NCI-H446 treated with DMSO at 0.1 percent for 48 hours (cell line): ENCODE data around the gene ZFYVE9.
"Not testable (repeated sequence)": the region's sequence is repeated elsewhere in the genome, so short reads cannot be mapped to it uniquely, and the experiment has no call there.

Source experiments
- DNase-seq: peaks from one replicate; lab custom pipeline; 2025; lab: John Stamatoyannopoulos, UW

The ZFYVE9 gene

DNA sequence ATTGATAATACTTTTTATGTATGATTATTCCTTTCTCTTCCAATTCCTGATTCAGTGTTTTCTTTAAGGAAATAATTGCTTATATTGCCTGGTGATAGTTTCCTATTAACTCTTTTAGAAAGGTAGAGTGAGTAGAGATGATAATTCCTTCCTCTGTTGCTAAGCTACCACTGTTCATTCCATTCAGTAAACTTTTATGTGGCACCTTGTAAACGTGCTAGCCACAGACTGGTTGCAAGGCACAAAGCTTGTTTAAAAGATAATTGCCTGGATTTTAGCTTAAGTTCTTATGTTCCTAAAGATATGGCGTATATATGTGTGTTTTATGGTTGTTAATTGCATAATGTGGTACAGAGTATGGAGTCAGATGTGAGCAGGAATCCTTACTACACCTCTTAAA is 3.2 kb downstream of the ZFYVE9 start:
- DNase-seq: no peak

DNA sequence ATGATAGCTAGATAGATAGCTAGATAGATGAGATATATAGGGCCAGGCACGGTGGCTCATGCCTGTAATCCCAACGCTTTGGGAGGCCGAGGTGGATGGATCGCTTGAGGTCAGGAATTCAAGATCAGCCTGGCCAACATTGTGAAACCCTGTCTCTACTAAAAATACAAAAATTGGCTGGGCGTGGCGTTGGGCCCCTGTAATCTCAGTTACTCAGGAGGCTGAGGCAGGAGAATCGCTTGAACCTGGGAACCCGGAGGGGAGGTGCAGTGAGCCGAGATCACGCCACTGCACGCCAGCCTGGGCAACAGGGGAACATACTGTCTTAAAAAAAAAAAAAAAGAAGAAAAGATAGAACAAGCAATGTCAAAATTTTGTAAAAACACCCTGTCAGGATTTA is 8.6 kb downstream of the ZFYVE9 start:
- DNase-seq: not testable (repeated sequence)

DNA sequence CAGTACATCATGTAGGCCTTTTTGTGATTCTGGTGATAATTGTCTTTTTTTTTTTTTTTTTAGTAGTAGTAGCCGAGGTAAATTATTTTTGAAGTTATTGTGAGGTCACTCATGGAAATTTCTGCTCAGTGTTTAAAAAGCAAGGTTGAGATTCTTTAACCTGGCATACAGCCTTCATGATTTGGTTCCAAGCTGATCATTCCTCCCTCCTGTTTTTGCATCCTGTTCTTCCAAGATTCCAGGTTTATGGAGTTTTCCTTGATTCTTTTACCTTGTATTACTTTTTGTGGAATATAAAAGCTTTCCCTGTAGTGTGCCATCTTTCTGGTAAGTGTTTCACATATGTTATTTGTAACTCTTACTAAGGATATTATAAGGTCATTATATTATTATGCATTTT is 9.1 kb downstream of the ZFYVE9 start:
- DNase-seq: no peak

DNA sequence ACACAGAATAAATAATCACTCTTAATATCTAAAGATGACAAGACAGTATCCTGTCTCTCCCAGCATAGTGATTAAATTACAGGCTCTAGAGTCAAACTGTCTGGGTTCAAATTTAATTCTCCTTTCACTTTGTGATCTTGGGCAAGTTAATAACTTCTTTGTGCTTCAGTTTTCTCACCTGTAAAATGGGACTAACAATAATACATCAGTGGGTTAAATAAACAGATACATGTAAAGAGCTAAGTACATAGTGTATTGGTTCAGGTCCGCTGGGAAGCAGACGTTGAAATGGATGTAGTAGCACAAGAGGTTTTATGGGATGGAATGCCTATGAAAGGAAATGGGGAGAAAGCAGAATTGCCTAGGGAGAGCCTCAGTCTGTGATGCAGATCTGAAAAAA is 10.7 kb downstream of the ZFYVE9 start:
- DNase-seq: no peak

DNA sequence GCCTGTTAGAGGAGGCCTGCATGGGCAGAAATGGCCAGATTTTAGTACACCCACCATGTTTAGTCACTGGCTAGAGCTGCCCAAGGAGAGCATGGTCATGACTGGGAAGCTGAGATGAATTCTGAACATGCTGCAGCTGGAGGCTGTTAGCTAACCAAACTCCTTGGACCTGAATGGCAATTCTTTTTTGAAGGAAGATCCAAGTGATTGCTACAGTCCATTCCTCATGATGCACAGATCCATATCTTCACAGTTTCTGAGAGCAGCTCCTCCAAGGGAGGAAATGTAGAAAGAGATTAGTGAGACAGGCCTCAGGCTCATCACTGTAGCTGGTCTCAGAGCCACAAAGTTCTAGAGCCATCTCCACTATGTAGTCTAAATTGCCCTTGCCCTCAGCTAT is 11.1 kb downstream of the ZFYVE9 start:
- no peak for DNase-seq

DNA sequence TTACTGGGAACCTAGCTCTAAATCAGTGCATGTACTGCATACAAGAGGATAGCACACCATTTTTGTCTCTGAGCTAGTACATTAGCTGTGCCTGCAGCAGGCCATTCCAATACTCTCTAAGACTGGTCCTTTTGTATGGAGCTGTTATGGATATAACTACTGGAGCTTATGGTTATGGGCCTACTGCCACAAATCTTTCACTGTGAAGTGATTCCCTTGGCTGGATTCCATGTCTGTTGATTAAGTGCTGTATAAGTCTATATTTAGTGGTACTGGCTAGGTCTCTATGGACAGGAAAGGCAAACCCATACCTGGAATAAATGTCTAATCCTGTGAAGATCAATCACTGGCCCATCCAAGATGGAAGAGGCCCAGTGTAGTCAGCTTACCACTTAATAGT is 12.0 kb downstream of the ZFYVE9 start:
- peak; percentile 44 for DNase-seq

DNA sequence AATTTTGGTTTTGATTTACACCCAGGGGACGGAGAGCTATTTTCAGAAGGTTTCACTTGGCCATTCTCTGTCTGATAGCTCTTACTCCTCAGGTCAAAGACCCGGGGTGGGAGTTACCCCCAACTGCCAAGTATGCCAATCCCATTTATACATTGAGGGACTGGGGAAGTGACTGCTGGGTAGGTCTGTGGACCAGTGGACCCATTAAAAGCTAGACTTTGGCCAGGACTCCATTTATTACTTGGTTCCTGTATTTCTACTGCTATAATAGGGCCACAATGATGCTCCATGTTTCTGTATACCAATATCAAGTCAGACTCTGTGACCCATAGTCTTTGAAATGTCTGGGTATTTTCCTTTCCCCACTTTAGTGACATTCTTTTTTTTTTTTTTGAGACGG is 14.6 kb downstream of the ZFYVE9 start:
- no peak for DNase-seq

DNA sequence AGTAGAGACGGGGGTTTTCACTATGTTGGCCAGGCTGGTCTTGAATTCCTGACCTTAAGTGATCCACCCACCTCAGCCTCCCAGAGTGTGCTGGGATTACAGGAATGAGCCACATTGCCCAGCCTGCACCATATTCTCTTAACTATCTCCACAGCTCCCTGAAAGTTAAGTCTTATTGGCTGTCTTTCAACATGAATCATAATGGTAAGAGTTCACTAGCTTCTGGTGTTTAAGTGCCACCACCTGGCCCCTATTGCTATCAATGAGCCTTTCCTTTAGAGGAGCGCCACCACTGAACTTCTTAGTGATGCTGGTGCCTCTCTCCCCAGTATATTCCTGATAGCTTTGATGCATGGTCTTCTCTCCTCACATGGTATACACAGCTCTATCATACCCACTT is 15.7 kb downstream of the ZFYVE9 start:
- no peak for DNase-seq

DNA sequence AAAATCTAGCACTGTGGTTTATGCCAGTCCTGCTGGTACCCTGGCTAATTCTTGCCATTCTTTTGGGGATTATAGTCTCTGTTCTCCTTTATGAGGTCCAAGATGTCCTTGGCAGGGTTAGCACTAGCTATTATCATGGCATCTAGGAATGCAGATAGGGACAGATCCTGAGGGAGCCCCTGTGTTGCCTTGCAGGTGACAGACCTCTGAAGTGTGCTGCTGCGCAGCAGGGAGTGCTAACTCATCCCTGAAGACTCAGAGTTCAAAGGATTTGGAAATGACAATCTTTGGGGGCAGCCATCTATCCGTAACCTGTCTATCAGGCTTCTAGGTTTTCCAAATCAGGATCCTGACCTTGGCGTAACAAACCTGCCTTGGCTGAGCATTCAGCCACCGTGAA is 16.3 kb downstream of the ZFYVE9 start:
- DNase-seq: no peak

DNA sequence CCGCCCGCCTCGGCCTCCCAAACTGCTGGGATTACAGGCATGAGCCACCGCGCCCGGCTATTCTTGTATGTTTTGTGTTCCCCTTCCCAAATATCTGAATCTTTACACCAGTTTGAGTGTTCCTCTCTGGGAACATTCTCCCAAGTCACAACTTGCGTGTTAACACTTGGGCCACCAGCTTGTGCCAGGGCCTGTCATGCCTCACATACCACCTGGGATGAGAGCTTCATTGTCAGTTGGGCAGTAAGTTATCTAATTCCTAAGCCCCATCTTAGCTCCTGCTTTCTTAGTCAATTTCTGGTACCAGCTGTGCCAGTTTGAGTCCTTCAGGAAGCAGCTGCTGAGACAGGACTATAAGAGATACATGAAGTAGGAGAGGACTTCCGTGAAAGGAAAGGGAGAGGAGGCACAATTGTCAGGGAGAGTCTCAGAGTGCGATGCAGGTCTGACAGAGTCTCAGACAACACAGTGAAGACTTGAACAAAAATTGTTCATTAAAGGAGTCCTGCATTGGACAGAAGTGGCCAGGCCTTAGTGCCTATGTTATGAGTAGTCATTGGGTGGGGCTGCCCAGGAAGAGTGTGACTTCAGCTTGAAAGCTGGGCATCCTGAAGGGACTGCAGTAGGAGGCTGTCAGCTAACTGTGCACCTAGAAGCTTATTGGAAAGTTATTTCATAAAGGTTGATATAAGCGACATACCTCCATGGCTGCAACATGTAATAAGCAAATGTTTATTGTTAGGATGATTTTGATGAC is 17.3 kb downstream of the ZFYVE9 start:
- DNase-seq: no peak

DNA sequence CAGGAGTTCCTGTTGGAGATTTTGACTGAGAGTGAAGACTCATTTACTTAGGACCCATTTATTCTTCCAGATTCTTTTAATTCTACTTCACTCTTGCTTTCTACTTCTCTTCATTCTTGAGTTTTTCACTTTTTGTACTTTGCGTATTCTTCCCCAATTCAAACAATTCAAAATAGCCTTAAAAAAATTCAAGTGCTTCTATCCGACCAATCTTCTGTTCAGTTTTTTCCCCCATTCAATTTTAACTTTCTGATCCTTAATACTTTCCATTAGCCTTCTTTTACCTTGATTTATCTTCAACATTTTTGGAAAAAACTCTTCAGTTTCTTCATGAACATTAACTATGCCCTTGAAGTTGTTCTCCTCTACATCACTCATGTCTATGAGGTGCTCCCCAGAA is 21.1 kb downstream of the ZFYVE9 start:
- no peak for DNase-seq

DNA sequence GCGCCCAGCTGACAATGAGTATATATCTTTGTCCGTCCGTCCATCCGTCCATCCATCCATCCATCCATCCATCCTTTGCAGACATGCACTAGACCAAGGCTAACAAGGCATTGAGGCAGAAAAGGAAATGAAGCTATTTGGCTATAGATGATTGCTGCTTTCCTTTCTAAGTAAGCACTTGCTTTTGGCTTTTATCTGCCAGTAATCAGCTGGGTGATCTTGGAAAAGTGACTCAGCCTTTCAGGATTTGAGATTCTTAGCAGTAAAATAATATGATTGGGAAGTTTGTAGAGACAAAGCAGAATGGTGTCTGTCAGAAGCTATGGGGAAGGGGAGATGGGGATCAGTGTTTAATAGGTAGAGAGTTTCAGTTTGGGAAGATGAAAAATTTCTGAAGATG is 22.7 kb downstream of the ZFYVE9 start:
- no peak for DNase-seq

DNA sequence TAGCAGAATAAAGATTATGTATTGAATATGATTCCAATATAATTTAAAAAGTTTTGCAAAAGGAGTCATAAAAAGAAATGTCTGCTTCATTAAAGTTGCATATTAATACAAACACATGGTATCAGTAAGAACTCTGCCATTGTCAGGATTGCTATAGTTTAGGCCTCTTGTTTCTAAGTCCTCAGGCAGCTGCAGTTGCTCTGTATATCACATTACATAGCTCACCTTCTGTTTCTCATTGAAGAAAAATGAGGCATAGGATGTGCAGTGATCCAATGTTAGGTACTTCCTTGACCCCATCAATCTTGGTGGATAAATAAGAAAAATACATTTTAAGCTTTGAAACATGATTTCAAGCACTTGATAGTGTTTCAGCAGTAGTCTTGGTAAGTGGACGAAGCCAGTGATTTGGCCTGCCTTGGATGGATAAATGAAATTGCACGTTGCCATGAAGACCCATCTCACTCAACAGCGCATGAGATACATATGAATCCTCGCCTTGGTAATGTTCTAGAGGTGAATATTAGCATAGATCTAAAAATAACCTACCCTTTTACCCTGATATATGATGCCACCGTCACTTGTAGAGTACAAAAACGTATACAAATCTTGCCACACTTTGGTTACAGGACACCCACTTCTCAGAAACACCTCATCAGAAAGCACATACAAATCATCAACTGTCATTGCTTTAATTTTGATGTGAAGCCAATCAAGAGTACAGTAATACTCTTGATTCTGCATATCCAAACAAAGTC is 25.3 kb downstream of the ZFYVE9 start:
- no peak for DNase-seq

DNA sequence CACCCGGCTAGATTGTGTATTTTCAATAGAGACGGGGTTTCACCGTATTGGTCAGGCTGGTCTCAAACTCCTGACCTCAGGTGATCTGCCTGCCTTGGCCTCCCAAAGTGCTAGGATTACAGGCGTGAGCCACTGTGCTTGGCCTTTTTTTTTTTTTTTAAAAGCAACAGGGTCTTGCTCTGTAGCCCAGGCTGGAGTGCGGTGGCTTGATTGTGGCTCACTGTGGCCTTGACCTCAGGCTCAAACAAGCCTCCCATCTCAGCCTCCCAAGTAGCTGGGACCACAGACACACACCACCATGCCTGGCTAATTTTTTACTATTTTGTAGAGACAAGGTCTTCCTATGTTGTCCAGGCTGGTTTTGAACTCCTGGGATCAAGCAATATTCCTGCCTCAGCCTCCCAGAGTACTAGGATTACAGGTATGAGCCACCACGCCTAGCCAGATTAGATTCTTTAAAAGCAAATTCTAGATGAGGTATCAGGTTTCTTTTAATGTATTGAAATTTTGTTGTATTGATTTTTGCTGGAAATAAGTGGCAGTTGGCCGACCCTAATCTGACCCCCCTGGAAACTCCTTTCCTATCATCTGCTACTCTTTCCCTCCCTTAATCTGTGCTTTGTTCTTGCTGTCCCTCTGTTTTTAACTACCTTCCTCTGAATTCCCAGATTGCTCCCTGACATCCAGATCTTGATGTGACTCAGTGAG is 26.6 kb downstream of the ZFYVE9 start:
- DNase-seq: no peak

DNA sequence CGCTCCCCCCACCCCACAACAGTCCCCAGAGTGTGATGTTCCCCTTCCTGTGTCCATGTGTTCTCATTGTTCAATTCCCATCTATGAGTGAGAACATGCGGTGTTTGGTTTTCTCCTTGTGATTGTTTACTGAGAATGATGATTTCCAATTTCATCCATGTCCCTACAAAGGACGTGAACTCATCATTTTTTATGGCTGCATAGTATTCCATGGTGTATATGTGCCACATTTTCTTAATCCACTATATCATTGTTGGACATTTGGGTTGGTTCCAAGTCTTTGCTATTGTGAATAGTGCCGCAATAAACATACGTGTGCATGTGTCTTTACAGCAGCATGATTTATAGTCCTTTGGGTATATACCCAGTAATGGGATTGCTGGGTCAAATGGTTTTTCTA is 29.3 kb downstream of the ZFYVE9 start:
- DNase-seq: not testable (repeated sequence)

DNA sequence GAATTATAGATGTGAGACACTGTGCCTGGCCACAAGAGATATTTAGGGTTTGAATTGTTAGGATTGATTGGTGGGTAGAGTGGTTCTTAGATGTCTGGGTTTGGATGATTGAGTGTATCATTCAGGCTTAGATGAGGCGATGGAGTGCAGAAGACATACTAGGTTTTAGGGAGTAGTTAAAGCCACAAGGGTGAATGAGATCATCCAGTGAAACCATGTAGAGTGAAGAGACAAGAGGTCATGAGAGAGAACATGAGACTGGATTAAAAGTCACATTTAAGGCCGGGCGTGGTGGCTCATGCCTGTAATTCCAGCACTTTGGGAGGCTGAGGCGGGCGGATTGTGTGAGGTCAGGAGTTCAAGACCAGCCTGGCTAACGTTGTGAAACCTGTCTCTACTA is 37.2 kb downstream of the ZFYVE9 start:
- no peak for DNase-seq

DNA sequence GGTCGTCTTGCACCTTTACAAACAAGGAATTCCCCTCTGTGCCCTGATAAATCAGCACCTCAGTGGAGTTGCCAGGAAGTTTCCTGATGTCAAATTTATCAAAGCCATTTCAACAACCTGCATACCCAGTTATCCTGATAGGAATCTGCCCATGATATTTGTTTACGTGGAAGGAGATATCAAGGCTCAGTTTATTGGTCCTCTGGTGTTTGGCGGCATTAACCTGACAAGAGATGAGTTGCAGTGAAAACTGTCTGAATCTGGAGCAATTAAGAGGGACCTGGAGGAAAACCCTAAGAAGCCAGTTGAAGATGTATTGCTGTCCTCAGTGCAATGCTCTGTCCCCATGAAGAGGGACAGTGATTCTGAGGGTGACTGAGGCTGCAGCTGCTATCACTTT is 38.3 kb downstream of the ZFYVE9 start:
- DNase-seq: no peak

DNA sequence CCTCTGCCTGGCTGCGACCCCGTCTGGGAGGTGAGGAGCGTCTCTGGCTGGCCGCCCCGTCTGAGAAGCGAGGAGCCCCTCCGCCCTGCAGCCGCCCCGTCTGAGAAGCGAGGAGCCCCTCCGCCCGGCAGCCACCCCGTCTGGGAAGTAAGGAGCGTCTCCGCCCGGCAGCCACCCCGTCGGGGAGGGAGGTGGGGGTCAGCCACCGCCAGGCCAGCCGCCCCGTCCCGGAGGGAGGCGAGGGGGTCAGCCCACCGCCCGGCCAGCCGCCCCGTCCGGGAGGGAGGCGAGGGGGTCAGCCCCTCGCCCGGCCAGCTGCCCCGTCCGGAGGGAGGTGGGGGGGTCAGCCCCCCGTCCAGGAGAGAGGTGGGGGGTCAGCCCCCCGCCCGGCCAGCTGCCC is 39.9 kb downstream of the ZFYVE9 start:
- DNase-seq: not testable (repeated sequence)

DNA sequence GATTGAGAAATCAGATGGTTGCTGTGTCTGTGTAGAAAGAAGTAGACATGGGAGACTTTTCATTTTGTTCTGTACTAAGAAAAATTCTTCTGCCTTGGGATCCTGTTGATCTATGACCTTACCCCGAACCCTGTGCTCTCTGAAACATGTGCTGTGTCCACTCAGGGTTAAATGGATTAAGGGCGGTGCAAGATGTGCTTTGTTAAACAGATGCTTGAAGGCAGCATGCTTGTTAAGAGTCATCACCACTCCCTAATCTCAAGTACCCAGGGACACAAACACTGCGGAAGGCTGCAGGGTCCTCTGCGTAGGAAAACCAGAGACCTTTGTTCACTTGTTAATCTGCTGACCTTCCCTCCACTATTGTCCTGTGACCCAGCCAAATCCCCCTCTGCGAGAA is 40.4 kb downstream of the ZFYVE9 start:
- not testable (repeated sequence) for DNase-seq

DNA sequence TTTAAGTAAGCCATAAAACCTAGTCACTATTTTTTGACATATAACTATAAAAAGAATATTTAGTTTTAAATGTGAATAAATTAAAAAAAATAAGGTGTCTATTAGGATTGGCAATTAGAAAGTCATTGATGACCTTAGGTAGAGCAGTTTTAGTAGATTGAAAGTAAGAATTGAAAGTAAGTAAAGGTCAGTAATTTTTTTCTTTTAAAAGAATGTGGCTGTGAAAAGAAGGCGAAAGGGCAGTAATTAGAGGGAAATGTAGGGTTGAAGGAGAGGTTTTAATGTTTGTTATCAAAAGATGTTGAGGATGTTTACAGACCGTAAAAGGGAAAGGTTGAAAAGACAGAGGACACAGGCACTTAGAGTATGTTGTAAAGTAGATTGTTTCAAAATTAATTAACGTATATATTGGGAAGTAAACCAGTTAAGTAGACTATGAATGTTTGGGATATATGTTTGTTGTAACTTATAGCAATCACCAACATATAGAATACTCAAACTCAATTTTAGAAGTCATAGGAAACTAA is 41.0 kb downstream of the ZFYVE9 start:
- DNase-seq: no peak

DNA sequence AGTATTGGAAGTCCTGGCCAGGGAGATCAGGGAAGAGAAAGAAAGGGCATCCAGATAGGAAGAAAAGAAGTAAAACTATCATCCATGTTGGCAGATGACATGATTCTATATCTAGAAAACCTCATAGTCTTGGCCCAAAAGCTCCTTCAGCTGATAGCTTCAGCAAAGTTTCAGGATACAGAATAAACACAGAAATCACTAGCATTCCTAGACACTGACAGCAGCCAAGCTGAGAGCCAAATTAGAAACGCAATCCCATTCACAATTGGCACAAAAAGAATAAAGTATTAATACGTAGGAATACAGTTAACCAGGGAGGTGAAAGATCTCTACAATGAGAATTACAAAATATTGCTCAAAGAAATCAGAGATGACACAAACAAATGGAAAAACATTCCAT is 44.6 kb downstream of the ZFYVE9 start:
- no peak for DNase-seq

DNA sequence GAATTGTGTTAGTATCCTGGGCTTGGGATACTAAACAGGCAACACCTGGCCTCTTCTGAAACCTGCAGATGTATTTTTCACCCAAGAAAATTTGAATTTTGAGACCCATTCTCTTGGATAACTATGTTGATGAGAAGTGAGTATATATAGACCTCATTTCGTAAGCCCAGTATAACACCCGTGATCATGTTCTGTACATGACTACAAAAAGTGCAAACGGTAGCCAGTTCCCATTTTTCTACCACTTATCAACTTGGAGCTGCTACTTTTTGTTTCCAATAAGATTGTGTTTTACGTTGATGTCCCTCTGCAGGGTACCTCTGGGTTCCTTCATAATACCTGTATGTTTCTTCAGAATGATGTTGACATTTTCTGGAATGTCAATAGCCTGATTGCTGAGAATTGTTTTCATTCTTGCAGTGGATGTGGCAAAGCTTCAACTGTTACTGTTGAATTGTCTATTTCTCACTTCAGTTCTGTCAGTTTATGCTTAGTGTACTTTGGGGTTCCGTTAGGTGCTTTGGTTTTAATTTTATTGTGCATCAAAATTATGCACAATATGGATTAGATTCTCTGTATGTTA is 48.1 kb downstream of the ZFYVE9 start:
- DNase-seq: no peak
